IPS-NIHi7 (cell line): ENCODE measurements around the gene NXF3.
"Not testable (repeated sequence)": the region's sequence is repeated elsewhere in the genome, so short reads cannot be mapped to it uniquely, and the experiment has no call there.

Experiments used
- DNase-seq: peaks from one replicate; pipeline ENCODE4 v3.0.0; 2012; ENCODE audit warnings: mixed read lengths; ENCODE audit errors: extremely low spot score

The NXF3 gene, protein sequence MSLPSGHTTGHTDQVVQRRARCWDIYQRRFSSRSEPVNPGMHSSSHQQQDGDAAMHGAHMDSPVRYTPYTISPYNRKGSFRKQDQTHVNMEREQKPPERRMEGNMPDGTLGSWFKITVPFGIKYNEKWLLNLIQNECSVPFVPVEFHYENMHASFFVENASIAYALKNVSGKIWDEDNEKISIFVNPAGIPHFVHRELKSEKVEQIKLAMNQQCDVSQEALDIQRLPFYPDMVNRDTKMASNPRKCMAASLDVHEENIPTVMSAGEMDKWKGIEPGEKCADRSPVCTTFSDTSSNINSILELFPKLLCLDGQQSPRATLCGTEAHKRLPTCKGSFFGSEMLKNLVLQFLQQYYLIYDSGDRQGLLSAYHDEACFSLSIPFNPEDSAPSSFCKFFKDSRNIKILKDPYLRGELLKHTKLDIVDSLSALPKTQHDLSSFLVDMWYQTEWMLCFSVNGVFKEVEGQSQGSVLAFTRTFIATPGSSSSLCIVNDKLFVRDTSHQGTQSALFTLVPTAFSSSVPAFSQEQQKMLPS

DNA sequence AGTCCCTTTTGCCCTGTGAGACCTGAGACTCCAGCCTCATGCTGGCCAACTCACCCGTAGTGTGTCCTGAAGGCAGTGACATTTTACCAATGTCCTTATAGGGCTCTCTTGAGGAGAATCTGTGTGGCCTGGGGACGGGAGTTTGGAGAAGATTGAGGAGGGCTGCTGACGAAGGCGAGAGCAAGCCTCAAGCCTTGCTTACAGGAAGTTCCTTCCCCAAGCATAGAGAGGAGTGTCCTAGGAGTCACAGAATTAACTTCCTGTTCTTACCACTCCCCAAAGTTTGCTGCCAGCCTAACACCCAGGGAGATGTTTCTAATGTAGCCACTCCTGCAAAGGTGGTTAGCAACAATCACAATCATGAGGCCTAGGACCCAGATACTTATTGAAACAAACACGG is at the start of gene NXF3:
Gene NXF3 (minus strand): TSS at position 202 of the 400 bp plus-strand sequence. CDS start 120 bp downstream, at position 82.
- no peak for DNase-seq

DNA sequence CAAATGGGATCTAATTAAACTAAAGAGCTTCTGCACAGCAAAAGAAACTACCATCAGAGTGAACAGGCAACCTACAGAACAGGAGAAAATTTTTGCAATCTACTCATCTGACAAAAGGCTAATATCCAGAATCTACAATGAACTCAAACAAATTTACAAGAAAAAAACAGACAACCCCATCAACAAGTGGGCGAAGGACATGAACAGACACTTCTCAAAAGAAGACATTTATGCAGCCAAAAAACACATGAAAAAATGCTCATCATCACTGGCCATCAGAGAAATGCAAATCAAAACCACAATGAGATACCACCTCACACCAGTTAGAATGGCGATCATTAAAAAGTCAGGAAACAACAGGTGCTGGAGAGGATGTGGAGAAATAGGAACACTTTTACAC is 43.6 kb upstream of the NXF3 start:
- DNase-seq, result not testable (repeated sequence)

DNA sequence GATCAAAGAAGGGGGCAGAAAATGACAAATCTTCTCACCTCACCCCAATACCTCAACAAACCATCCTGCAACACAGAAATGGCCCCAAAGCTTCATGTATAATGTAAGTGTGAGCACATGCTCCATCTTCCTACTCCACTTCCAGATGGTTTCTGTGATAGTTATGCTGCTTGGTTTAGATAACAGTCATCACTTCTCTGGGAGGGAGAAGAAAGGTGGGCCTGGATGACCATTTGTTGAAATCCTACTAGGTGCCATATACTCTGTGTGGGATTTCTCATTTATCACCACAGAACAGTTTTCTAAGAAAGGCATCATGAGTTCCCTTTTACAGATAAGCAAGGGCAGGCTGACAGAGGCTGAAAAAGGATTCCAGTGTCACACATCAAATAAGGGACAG is 31.3 kb upstream of the NXF3 start:
- DNase-seq, result no peak

DNA sequence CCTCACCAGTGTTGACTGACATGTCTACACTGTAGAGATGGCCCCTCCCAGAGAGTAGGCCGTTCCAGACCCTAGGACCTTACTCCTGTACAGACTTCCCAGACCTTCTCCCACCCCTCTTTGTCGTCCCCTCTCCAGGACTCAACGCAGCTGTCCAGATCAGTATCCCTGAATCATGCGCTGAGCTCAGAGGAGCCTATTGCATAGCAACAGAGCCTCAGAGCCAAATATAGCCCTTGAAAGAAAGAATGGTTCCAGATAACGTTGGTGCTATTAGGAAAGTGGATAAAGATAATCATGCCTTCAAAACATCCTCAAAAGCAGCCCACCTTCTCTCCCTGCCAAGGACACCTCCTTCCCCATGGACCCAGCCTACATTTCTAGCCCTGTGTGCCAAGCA is 27.8 kb upstream of the NXF3 start:
- DNase-seq, result no peak

DNA sequence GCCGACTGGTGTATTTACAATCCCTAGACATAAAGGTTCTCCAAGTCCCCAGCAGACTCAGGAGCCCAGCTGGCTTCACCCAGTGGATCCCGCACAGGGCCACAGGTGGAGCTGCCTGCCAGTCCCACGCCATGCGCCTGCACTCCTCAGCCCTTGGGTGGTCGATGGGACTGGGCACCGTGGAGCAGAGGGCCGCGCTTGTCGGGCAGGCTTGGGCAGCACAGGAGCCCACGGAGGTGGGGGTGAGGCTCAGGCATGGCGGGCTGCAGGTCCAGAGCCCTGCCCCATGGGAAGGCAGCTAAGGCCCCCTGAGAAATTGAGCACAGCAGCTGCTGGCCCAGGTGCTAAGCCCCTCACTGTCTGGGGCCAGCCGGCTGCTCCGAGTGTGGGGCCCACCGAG is 24.0 kb upstream of the NXF3 start:
- not testable (repeated sequence) for DNase-seq

DNA sequence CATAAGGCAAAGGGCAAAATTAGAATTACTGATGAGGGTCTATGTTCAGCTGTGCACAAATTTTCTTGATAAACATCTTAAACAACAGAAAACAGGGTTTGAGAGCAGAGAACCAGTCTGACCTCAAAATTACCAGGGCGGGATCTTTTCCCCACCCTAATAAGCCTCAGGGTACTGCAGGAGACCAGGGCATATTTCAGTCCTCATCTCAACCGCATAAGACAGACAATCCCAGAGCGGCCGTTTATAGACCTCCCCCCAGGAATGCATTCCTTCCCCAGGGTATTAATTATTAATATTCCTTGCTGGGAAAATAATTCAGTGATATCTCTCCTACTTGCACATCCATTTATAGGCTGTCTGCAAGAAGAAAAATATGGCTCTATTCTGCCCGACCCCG is 16.6 kb upstream of the NXF3 start:
- DNase-seq, result not testable (repeated sequence)

DNA sequence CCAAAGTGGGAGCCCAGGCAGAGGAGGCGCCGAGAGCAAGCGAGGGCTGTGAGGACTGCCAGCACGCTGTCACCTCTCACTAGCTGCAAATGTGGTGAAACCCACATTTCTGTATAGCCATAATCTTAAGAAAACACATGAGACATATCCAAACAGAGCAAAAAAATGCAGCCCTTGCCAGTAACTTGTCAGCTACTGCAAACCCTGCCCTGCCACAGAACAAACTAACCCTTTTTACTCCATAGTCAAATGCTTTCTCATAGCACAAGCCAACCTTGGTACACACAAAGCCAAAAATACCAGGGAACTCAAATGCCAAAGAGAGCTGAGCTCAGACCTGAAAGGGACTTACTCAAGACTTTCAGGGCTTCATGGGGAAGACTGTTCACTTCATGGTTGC is 14.9 kb upstream of the NXF3 start:
- DNase-seq, result no peak

DNA sequence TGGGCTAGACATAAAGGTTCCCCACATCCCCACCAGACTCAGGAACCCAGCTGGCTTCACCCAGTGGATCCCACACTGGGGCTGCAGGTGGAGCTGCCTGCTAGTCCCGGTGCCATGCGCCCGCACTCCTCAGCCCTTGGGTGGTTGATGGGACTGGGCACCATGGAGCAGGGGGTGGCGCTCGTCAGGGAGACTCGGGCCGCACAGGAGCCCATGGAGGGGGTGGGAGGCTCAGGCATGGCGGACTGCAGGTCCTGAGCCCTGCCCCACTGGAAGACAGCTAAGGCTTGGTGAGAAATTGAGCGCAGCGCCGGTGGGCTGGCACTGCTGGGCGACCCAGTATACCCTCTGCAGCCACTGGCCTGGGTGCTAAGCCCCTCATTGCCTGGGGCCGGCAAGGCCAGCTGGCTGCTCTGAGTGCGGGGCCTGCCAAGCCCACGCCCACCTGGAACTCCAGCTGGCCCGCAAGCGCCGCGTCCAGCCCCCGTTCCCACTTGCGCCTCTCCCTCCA is 14.3 kb upstream of the NXF3 start:
- DNase-seq, result not testable (repeated sequence)

DNA sequence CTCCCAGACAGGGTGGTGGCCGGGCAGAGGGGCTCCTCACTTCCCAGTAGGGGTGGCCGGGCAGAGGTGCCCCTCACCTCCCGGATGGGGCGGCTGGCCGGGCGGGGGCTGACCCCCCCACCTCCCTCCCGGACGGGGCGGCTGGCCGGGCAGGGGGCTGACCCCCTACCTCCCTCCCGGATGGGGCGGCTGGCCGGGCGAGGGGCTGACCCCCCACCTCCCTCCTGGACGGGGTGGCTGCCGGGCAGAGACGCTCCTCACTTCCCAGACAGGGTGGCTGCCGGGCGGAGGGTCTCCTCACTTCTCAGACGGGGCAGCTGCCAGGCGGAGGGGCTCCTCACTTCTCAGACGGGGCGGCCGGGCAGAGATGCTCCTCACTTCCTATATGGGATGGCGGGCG is 11.4 kb upstream of the NXF3 start:
- not testable (repeated sequence) for DNase-seq

DNA sequence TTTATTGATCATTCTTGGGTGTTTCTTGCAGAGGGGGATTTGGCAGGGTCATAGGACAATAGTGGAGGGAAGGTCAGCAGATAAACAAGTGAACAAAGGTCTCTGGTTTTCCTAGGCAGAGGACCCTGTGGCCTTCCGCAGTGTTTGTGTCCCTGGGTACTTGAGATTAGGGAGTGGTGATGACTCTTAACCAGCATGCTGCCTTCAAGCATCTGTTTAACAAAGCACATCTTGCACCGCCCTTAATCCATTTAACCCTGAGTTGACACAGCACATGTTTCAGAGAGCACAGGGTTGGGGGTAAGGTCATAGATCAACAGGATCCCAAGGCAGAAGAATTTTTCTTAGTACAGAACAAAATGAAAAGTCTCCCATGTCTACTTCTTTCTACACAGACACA is 10.9 kb upstream of the NXF3 start:
- DNase-seq, result not testable (repeated sequence)

DNA sequence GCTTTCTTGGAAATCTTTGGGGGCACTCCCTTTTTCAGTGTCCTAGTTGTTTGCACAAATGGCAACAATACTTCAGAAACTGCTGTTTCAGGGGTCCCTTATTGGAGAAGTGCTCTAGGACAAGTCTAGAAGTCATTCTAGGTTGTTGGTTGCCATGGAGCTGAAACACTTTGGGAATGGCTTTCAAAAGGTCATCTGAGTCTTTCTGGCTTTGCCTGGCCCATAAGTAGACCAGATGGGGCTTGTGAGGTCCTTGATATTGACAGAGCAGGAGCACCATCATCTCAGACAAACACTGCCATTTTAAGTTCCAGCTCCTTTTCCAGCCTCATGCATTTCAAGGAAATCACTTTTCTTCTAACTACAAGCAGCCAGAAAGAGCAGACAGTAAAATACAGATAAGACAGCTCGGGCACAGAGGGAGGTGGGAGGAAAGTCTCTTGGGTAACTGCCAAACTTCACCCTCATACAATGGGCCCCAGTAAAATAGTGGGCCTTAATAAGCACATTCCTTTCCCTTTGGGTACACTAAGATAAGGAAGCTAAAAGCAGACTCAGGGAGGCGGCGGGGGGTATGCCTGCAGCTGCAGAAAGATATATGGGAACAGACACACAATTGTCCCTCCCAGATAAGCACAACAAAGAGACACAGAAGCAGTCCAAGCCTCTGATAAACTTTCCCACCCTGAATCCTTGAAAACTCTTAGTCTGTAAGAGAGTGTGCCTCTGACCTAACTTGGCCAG is 8.5 kb upstream of the NXF3 start:
- DNase-seq, result no peak

DNA sequence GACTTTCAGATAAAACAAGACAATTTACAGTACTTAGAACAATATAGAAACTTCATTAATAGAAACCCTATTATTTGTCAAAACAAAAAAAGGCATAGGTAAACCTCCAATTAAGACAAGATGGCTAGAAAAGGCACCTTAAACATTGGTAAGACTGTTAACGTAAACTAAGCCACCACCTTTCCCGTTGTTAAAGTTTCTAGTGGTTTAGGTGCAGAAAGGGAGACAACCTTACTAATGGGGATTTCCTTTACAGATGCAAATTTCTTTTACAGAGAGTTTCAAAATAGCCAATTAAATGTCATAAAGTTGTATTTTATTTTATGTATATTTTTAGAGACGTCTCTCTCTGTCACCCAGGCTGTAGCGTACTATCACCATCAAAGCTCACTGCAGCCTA is 7.5 kb upstream of the NXF3 start:
- no peak for DNase-seq

DNA sequence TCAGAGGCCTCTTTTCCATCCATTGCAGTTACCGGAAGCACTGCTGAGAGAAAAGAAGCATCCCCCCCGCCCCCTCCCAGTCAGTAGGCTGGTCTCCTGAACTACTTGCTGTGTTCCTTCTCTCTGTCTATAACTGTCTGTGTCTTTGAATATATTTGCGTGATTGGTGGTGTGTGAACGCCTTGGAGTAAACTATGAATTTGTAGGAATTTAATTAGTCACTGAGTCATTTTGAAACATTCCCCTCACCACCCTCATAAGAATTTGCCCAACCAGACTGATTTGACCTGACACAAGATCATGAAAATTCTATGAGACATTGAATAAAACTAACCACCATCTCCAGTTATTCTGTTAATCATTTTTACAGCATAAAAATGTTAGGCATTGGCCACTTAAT is 6.7 kb upstream of the NXF3 start:
- DNase-seq, result no peak

DNA sequence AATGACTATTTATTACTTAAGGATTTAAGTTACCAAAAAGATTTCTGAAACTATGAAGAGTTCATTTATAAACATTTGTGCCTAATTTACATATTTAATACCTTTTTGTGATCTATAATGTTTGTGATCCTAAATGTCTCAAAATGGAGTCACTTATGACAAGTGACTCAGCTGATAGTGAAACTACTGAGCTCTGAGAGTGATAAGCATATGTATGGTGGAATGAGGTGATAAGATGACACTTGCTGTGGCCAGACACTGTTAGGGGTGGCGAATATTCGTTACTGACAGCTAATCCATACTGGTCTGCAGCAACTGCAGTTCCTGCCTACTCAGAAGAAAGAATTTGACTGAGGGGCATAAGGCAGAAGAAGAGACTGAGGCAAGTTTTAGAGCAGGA is 5.5 kb upstream of the NXF3 start:
- no peak for DNase-seq

DNA sequence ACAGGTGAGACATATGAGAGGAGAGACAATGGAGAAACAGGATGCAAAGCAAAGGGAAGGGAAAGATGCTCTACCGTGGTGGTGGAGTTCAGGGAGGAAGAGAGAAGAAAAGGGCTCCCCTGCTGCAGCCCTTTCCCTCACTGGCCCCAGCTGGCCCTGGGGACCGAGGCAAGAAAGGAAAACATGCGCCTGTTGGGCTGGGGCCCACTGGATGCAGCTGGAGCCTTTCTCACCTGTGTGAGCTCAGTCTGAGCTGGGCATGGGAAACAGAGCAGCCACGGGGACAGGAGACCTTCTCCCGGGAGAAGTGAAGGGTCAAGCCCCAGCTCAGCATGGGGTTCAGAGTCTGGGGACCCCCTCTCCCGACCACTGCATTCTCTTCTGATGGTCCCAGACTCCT is 11.9 kb downstream of the NXF3 start:
- no peak for DNase-seq

DNA sequence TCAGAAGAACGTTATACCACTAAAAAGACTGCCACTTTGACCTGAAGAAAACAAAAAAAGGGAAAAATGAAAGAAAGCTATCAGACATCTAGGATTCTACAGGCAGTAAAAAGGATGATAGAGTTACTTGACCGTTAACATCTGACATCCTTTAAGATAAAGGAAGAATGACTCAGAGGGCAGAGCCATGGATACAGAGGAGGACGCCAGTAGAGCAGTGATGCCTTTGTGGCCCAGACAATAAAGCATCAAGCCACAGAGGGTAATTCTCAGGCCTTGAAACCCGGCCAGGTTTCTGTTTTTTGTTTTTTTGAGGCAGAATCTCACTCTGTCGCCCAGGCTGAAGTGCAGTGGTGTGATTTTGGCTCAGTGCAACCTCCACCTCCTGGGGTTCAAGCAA is 19.5 kb downstream of the NXF3 start:
- no peak for DNase-seq

DNA sequence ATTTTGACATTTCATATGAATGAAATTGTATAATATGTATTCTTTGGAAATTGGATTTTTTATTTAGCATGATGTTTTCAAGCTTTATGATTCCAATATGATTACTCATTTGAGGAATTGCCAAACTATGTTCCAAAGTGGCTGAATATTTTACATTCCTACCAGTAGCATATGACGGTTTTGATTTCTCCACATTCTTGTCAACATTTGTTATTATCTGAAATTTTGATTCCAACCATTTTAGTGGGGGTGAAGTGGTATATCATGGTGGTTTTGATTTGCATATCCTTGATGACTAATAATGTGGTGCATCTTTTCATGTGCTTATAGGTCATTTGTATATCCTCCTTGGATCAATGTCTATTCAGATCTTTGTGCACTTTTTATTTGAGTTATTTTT is 26.3 kb downstream of the NXF3 start:
- DNase-seq, result no peak

DNA sequence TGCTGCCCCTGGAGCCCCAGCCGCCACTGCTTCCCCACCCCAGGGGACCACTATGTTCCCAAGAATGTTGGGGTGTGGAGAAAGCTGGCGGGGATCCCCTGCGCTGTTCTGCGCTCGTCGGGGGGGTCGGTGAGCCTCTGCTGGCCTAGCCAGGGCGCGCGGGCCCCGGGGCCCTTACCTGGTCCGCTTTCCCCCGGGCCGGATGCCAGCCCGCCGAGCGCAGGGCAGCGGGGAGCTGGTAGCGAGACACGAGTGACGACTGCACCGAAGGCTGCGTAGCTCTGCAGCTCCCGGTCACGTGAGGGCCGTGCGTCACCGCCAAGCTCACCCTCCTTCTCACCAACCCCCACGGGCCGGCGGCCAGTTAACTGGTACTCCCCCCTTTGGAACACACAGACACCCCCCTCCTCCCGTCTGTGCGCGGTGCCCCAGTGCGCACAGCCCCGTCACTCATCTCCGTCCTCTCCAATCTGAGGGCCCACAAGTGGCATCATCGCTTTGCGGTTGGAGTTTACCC is 29.0 kb downstream of the NXF3 start, which contains the start of gene BEX1:
Gene BEX1 (minus strand): TSS at position 254 of the 517 bp plus-strand sequence. CDS start 897 bp downstream, outside the sequence.
- DNase-seq, result peak; percentile 48

DNA sequence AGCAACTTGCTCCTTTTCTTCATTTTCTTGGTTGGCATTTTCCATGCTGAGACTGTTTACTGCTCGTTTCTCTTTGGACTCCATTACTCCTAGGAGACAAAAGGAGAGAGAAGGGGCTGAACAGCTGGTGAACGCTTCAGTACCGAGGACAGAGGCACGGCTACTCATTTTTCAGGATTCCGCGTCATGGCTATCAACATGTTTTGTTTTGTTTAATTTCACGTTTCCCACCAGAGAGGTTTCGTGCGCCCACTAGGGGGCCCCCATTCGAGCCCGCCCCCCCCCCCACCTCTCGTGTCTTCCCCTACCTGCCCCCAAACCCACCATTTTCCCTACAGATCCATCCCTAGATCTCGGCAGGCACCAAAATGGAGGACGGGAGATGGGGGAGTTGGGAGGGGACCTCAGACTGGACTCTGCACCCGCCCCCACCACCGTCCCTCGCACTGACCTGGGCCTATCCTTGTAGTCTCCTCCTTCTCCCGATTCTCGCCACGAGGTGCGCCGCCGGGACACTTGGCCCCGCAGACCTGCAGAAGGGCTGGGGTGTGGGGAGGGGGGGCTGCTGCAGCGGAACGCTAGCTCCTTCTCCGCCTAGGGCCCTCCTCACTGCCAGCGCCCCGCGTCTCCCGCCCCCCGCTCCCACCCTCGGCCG is 29.6 kb downstream of the NXF3 start:
- peak; percentile 45 for DNase-seq

DNA sequence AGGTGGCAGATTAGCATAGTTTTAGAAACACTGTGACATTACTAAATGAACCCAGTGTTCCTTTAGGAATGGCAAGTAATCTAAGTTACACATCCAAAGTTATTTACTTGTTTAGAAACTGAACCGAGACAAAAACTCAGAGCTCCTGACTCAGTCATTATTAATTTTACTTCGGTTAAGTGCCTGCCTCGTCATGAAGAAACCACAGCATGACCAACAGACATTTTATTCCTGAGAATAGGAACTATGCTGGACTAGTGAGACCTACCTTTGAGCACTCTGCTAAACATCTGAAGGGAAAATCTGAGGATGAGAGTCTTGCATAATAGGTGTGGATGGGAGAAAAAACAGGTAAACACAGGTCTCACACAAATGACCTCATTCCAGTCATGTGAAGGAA is 31.5 kb downstream of the NXF3 start:
- DNase-seq, result no peak

DNA sequence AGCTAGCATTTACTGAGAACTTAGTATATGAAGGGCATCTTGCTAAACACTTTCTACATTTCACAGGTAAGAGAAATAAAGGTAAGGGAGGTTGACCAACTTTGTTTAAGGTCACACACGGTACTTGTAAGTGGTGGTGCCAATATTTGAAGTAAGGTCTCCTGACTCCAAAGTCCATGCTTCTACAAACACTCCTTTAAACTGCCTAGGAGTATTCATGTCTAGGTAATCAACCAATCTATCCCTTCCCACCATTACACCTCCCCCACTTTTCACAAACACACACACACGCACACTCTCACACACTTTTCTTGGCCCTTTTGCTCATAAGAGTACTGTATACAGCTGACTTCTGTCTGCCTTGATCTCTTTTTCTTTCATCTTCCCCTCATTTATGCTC is 36.0 kb downstream of the NXF3 start:
- DNase-seq, result no peak

DNA sequence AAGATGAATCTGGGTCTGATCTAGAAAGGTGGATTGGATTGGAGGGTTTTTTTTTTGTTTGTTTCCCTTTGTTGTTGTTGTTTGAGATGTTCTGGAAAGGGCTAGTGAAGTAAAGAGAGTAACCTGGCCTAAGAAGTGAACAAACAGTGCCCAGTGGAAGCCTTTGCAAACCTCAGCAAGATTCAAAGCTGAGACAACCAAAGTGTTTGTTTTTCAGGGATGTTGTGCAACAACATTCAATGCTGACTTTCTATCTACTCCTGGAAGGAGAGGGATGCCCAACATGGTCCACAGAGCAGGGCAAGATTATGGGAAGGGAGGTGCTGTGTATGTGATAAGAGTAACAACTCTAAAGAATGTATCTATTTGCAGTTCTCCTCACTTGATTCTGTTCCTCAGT is 40.3 kb downstream of the NXF3 start:
- no peak for DNase-seq
